Activated CD4-positive, alpha-beta memory T cell treated with anti-CD3 and anti-CD28 coated beads for 36 hours (primary cell): ENCODE data around the gene NRXN2. TPM values are rescaled to one million over a fixed set of nuclear protein-coding genes. Genes with fewer than 3 reads are reported as not detected.

ENCODE experiments used
- CTCF ChIA-PET: fragments of 350-600 bp; sonication (Branson Sonifier 250); formaldehyde crosslinking; loops from one replicate; lab custom pipeline; 2021; ENCODE audit warnings: antibody characterized with exemption, inconsistent platforms; lab: Charles Lee
- POLR2A ChIA-PET: fragments of 350-600 bp; sonication (Branson Sonifier 250); formaldehyde crosslinking; loops from one replicate; lab custom pipeline; 2021; ENCODE audit warnings: antibody characterized with exemption; lab: Charles Lee
- DNase-seq: peaks from one replicate; pipeline ENCODE4 v3.0.0-alpha.2; 2020
- H3K27ac Mint-ChIP-seq: one replicate; pipeline ENCODE4 v1.8.0; 2021; ENCODE audit warnings: mixed read lengths
- H3K27me3 Mint-ChIP-seq: one replicate; pipeline ENCODE4 v1.8.0; 2021; ENCODE audit warnings: mixed read lengths
- H3K36me3 Mint-ChIP-seq: one replicate; pipeline ENCODE4 v1.8.0; 2021; ENCODE audit warnings: mixed read lengths
- H3K4me1 Mint-ChIP-seq: one replicate; pipeline ENCODE4 v1.8.0; 2021; ENCODE audit warnings: low read depth, mixed read lengths
- H3K4me3 Mint-ChIP-seq: one replicate; pipeline ENCODE4 v1.8.0; 2021; ENCODE audit warnings: mild to moderate bottlenecking, mixed read lengths
- H3K9me3 Mint-ChIP-seq: one replicate; pipeline ENCODE4 v1.8.0; 2021; ENCODE audit warnings: mixed read lengths
- intact Hi-C: fragments of 100-400 bp; cut with micrococcal nuclease; formaldehyde crosslinking; loops from one replicate; pipeline ENCODE4 v1.15.1; 2023
- total RNA-seq, 2 experiments: library from RNA; stranded (reverse); gene quantifications; one replicate each; pipeline ENCODE4 v1.2.3, GENCODE V29; 2021

Gene NRXN2
- total RNA-seq, 2 experiments from 2014 or later: 0.31 to 0.41 TPM

DNA sequence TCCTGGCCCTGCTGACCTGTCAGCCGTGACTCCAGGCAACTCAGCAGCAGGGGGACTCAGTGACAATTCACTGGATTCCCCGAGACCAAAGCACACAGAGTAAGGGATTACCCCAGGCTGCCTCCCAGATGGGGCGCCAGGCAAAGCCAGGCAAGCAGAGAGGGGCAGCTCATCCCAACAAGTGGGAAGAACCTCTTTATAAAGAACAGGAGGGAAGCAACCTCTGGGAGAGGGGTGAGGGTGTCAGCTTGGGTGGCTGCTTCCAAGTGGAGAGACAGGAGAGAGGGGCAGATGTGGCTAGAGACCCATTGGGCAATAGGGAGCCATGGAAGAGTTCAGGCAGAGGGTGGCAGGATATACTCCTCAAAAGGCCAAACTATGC is 130.8 kb downstream of the NRXN2 start:
- DNase-seq: no peak
- H3K4me3 Mint-ChIP-seq: no peak overlapping the region
- no peak overlapping the region for H3K27ac Mint-ChIP-seq
- H3K27me3 Mint-ChIP-seq: peaks cover 9% of the 10 kb centered on the region
- ChIA-PET CTCF (no interaction called here), POLR2A (no interaction called here)
- H3K36me3 Mint-ChIP-seq: no peaks in the 10 kb centered on the region
- peaks cover 10% of the 10 kb centered on the region for H3K9me3 Mint-ChIP-seq
- intact Hi-C loops: no loop called here
- H3K4me1 Mint-ChIP-seq: no peaks in the 10 kb centered on the region

DNA sequence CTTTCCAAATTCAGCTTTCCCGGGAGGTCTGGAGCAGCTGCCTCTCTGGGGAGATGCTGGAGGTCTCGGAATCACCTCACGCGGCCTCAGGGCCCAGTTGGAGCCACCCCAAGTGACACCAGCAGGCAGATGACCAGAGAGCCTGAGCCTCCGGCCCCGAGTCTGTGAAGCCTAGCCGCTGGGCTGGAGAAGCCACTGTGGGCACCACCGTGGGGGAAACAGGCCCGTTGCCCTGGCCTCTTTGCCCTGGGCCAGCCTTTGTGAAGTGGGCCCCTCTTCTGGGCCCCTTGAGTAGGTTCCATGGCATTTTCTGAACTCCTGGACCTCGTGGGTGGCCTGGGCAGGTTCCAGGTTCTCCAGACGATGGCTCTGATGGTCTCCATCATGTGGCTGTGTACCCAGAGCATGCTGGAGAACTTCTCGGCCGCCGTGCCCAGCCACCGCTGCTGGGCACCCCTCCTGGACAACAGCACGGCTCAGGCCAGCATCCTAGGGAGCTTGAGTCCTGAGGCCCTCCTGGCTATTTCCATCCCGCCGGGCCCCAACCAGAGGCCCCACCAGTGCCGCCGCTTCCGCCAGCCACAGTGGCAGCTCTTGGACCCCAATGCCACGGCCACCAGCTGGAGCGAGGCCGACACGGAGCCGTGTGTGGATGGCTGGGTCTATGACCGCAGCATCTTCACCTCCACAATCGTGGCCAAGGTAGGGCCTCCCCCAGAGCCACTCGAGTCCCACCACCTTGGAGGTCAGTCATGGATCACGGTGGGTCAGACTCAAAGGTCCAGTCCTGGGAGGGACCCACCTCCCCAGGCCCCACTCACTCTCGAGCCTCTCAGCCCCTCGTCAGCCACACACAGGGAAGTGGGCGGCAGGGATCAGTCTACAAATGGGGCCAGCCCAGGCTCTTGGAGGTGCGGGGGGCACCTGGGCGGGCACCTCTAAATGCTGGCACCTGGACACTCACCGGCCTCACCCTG is 131.5 kb downstream of the NRXN2 start:
- peaks cover 10% of the 10 kb centered on the region for H3K27me3 Mint-ChIP-seq
- H3K4me1 Mint-ChIP-seq: no peaks in the 10 kb centered on the region
- POLR2A ChIA-PET: no interaction called here
- no peaks in the 10 kb centered on the region for H3K36me3 Mint-ChIP-seq
- H3K4me3 Mint-ChIP-seq: no peak overlapping the region
- no peak for DNase-seq
- CTCF ChIA-PET: no interaction called here
- no peak overlapping the region for H3K27ac Mint-ChIP-seq
- peaks cover 10% of the 10 kb centered on the region for H3K9me3 Mint-ChIP-seq
- intact Hi-C loops: no loop called here

DNA sequence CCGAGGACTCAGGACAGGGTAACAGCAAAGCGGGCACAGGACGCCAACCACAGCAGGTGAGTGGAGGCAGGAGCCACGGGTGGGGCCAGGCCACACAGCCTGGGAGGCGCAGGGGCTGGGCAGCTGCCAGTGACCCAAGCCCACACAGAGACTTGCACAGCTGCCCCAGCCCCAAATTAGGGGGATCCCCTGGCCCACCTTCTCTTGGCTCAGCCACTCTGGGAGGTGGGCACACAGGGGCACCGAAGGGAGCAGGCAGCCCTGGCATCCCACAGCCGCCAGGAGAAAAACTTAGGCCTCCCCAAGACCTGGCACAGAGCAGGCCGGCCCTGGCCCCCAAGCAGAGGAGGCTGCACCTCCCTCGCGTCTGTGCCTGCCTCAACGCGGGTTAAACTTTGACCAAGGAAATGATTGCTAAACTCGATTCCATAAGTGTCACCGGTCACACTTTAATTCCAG is 132.2 kb downstream of the NRXN2 start, which contains the start of gene SLC22A12:
Gene SLC22A12, plus strand, starts transcription at position 458 of the 459 bp plus-strand sequence. CDS start 337 bp downstream, outside the sequence.
- ChIA-PET CTCF (no interaction called here), POLR2A (no interaction called here)
- intact Hi-C loops: no loop called here
- Mint-ChIP-seq H3K27ac (no peak within 1 kb of the TSS), H3K9me3 (peaks cover 10% of the 10 kb centered on the region), H3K27me3 (peaks cover 11% of the 10 kb centered on the region), H3K4me1 (no peaks in the 10 kb centered on the region), H3K36me3 (no peaks in the 10 kb centered on the region), H3K4me3 (no peak within 1 kb of the TSS)
- no peak for DNase-seq

DNA sequence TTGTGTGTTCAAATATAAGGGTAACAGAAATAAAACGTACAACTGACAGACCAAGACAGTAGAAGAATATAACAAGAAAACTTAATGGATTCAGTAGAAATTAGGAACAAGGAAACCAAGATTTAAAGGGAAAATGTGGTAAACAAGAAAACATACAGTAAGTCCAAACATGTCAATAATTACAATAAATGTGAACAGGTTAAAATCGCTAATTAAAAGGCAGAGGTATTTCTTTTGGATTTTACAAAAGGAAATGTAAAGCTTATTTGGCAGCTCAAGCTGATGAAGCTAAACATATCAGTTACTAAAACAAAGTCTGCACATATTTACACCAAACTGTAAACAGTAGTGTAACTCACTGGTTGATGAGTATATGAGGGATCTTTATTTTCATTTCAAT is 134.3 kb downstream of the NRXN2 start:
- H3K27me3 Mint-ChIP-seq: peaks cover 11% of the 10 kb centered on the region
- H3K9me3 Mint-ChIP-seq: peaks cover 10% of the 10 kb centered on the region
- CTCF ChIA-PET: no interaction called here
- no peaks in the 10 kb centered on the region for H3K36me3 Mint-ChIP-seq
- intact Hi-C loops: no loop called here
- H3K4me3 Mint-ChIP-seq: no peak overlapping the region
- DNase-seq: no peak
- no peaks in the 10 kb centered on the region for H3K4me1 Mint-ChIP-seq
- no peak overlapping the region for H3K27ac Mint-ChIP-seq
- POLR2A ChIA-PET: no interaction called here

DNA sequence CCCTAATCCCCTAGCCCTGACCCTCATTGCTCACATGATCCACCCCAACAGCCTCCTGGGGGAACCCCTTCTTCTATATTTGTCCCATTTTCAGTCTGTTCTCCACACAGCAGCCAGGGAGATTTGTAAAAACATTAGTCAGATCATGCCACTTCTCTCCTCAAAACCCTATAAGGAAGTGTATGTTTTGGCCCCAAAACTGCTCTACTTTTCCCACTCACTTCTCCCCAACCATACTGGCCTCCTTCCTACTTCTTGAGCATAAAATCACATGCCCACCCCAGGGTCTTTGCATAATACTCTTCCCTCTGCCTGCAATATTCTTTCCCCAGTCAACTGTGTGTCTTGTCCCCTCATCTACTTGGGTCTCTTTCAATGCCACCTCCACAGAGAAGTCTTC is 136.6 kb downstream of the NRXN2 start:
- H3K36me3 Mint-ChIP-seq: no peaks in the 10 kb centered on the region
- peaks cover 10% of the 10 kb centered on the region for H3K9me3 Mint-ChIP-seq
- DNase-seq: no peak
- no peaks in the 10 kb centered on the region for H3K4me1 Mint-ChIP-seq
- ChIA-PET CTCF (no interaction called here), POLR2A (no interaction called here)
- H3K27me3 Mint-ChIP-seq: peaks cover 9% of the 10 kb centered on the region
- no peak overlapping the region for H3K4me3 Mint-ChIP-seq
- intact Hi-C loops: no loop called here
- H3K27ac Mint-ChIP-seq: no peak overlapping the region

DNA sequence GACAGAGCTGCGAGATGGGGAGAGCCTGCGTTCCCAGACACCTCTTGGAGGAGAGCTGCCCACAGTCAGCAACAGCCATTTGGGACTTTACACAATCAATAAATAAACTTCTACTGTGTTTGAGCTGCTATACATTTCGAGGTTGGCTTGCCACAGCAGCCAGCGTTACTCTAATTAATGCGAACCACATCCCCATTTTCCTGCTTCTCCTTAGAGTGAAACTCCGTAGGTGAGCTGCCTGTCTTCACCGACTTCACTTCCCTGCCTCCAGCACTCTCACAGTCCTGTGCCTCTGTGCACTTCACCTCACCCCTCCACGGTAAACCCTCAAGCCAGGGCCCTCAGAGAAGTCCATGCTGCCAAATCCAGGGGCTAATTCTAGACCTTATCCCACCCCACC is 137.8 kb downstream of the NRXN2 start:
- Mint-ChIP-seq H3K27me3 (peaks cover 9% of the 10 kb centered on the region), H3K27ac (no peak overlapping the region), H3K9me3 (peaks cover 10% of the 10 kb centered on the region), H3K4me1 (no peaks in the 10 kb centered on the region), H3K4me3 (no peak overlapping the region), H3K36me3 (no peaks in the 10 kb centered on the region)
- DNase-seq: no peak
- POLR2A ChIA-PET: no interaction called here
- CTCF ChIA-PET: no interaction called here
- intact Hi-C loops: no loop called here

DNA sequence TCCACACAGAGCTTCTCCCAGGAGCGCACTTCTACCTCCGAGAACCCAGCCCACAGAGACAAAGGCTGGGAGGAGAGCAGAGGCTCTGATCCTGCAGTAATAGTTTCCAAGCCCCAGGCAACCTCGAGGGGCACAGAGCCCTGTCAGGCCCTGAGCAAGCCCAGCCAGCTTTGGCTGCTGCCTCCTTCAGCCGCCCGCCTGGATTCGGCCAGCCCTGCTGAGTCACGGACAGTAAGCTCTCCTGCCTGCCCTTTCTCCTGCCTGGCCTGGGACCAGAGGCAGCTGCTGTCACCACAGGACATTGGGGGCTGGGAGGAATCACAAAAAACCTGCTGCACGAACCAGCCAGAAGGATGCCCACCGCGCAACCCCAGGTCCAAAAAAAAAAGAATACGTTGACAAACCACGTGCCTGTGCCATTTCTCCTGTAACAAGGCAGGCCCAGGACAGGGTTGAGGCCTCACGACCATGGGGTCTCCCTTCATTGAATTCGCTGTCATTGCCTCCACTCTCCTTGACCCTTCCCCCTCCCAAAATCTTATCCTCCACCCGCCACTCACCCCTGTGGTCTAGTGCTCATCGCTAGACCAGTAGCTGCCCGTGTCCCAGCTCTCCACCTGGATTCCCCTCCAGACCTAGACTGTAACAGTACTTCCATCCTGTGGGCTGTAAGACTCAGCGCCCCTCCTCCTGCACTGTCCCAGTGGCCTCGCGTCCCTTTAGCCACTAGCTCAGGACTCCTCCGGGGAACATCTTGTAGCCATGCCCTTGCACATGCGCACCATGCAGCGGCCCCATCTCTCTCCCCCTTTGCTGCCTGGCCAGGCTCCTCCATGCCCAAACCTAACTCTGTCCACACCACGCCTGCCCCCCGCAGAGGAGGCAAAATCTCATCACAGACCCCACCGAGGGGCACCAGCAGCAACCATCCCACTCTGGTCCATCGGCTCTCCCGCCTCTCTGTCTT is 139.4 kb downstream of the NRXN2 start:
- CTCF ChIA-PET: interaction anchor here (0.7 kb wide), 1 partner anchor 134 kb away, joined by 3 read pairs; no protein-coding TSS in a partner anchor
- H3K36me3 Mint-ChIP-seq: no peaks in the 10 kb centered on the region
- POLR2A ChIA-PET: interaction anchor here (0.6 kb wide), 1 partner anchor 274 kb away, joined by 3 read pairs; no protein-coding TSS in a partner anchor

DNA sequence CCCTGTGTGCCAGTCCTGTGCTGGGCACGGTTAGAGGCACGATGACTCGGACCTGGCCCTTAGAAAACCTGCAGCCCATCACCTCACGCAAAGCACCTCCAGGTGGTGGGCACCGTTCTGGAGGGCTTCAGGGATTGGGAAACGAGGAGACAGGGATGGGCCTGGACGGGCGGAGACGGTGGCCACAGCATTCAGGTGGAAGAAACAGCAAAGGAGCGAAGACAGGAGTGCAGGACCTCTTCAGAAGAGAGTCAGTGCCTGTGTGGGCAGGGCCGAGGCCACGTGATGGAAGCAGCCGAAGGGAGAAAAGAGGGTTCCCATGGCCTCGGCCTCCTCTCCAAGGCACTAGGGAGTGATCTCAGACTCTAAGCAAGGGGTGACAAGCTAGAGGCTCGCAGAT is 140.1 kb downstream of the NRXN2 start:
- DNase-seq: no peak
- no peaks in the 10 kb centered on the region for H3K36me3 Mint-ChIP-seq
- intact Hi-C loops: no loop called here
- peaks cover 1% of the 10 kb centered on the region for H3K9me3 Mint-ChIP-seq
- H3K4me1 Mint-ChIP-seq: no peaks in the 10 kb centered on the region
- ChIA-PET CTCF (no interaction called here), POLR2A (no interaction called here)
- H3K27me3 Mint-ChIP-seq: peaks cover 3% of the 10 kb centered on the region
- H3K4me3 Mint-ChIP-seq: no peak overlapping the region
- no peak overlapping the region for H3K27ac Mint-ChIP-seq

More for the DNA sequence above, 139.4 kb downstream of the NRXN2 start:
- Mint-ChIP-seq H3K4me3 (no peak overlapping the region), H3K27ac (no peak overlapping the region), H3K9me3 (peaks cover 7% of the 10 kb centered on the region), H3K27me3 (peaks cover 6% of the 10 kb centered on the region), H3K4me1 (no peaks in the 10 kb centered on the region)
- no peak for DNase-seq
- intact Hi-C loops: no loop called here

DNA sequence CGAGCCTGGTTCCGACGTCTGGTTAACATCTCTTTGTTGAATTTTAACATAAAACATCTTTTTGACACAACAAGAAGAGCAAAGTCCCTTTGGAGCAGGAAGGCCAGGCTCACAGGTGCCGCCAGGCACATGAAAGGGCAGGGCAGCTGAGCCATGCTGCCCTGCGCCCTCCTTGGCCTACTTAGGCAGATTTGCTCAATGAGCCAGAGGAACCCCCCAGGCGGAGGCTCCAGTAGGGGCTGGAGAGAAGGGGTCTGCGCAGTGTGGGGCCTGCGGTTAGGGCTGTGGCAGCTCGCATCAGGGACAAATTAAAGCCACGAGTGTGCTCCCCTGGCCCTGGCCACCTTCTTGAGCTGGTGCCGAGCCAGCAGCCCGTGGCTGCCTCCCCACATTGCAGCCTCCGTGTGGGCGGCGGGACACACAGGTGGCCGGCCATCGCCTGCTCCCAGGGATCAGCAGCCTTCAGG is 141.9 kb downstream of the NRXN2 start:
- H3K27ac Mint-ChIP-seq: no peak overlapping the region
- no peaks in the 10 kb centered on the region for H3K9me3 Mint-ChIP-seq
- ChIA-PET CTCF (no interaction called here), POLR2A (no interaction called here)
- no peak overlapping the region for H3K4me3 Mint-ChIP-seq
- H3K36me3 Mint-ChIP-seq: no peaks in the 10 kb centered on the region
- no peaks in the 10 kb centered on the region for H3K4me1 Mint-ChIP-seq
- intact Hi-C loops: no loop called here
- peaks cover 4% of the 10 kb centered on the region for H3K27me3 Mint-ChIP-seq
- DNase-seq: no peak

DNA sequence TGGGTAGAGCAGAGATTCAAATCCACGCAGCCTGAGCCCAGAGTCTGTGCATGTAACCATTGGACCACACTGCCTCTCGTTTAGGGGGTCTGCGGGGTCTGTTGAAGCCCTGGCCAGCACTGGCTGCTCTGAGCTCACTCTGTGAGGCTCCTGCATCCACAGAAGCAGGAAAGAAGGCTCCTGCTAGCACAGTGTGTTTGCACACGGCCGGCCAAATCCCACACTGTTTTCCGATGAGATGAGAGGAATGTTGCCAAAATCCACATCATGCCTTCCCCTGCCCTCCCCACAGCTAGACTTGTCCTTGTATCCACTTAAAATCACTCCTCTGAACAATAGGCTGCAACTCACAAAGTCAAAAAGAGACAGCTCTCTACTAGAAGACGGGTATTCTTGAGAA is 142.6 kb downstream of the NRXN2 start:
- no peak overlapping the region for H3K4me3 Mint-ChIP-seq
- intact Hi-C loops: no loop called here
- H3K27me3 Mint-ChIP-seq: peaks cover 4% of the 10 kb centered on the region
- POLR2A ChIA-PET: no interaction called here
- DNase-seq: no peak
- CTCF ChIA-PET: no interaction called here
- H3K9me3 Mint-ChIP-seq: no peaks in the 10 kb centered on the region
- no peak overlapping the region for H3K27ac Mint-ChIP-seq
- no peaks in the 10 kb centered on the region for H3K4me1 Mint-ChIP-seq
- no peaks in the 10 kb centered on the region for H3K36me3 Mint-ChIP-seq

DNA sequence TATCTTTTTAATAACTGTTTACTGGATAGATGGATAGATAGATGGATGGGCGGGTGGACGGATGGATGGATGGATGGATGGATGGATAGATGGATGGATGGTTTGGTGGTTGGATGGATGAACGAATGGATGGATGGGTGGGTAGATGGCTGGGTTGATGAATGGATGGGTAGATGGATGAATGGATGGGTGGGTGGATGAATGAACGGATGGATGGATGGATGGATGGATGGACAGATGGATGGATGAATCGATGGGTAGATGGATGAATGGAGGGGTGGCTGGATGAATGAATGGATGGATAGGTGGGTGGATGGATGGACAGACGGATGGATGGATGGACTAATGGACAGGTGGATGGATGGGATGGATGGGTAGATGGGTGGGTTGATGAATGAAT is 145.8 kb downstream of the NRXN2 start:
- Mint-ChIP-seq H3K4me3 (no peak overlapping the region), H3K27ac (no peak overlapping the region), H3K9me3 (no peaks in the 10 kb centered on the region), H3K27me3 (peaks cover 9% of the 10 kb centered on the region), H3K36me3 (no peaks in the 10 kb centered on the region), H3K4me1 (no peaks in the 10 kb centered on the region)
- DNase-seq: no peak
- intact Hi-C loops: no loop called here
- ChIA-PET CTCF (no interaction called here), POLR2A (no interaction called here)

DNA sequence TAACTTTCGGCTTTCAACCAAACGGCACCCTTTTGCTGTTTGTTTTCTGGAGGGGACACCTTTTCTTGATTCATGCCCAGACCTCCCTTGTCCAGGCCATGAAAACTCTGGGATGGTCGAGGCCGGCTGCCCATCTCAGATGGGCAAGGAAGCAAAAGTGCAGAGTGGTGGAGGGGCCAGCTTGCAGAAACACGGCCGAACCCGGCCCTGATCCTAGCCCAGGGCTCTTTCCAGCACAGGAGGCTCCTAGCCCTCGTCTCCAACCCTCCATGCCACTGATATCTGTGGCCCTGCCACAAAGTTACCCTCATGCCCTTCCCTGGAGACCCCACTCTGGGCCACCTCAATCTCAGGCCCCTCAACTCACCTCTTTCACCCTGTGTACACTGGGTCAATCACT is 150.9 kb downstream of the NRXN2 start:
- Mint-ChIP-seq H3K27me3 (peaks cover 7% of the 10 kb centered on the region), H3K27ac (no peak overlapping the region), H3K4me3 (no peak overlapping the region), H3K9me3 (no peaks in the 10 kb centered on the region), H3K4me1 (no peaks in the 10 kb centered on the region), H3K36me3 (no peaks in the 10 kb centered on the region)
- no peak for DNase-seq
- ChIA-PET CTCF (no interaction called here), POLR2A (no interaction called here)
- intact Hi-C loops: no loop called here
